Naive thymus-derived CD4-positive, alpha-beta T cell (primary cell): ENCODE data around the gene RER1. TPM values are rescaled to one million over a fixed set of nuclear protein-coding genes. Genes with fewer than 3 reads are reported as not detected.

Experiments used
- ATAC-seq: fragments of 150-1000 bp; cut with Tn5 transposase; 2 replicates; pipeline ENCODE4 v1.10.0; 2021; ENCODE audit warnings: mild to moderate bottlenecking, moderate library complexity
- CTCF ChIA-PET: fragments of 350-600 bp; sonication (Branson Sonifier 250); formaldehyde crosslinking; loops from one replicate; lab custom pipeline; 2021; ENCODE audit warnings: antibody characterized with exemption; lab: Charles Lee
- POLR2A ChIA-PET: fragments of 350-600 bp; sonication (Branson Sonifier 250); formaldehyde crosslinking; loops from one replicate; lab custom pipeline; 2021; ENCODE audit warnings: antibody characterized with exemption, inconsistent platforms; lab: Charles Lee
- DNase-seq, 9 donors: peaks; one replicate each; pipeline versions ENCODE4 v3.0.0 to v3.0.0-alpha.2; 2020 to 2022; ENCODE audit warnings: mixed read lengths in 1 of 9
- H3K27ac ChIP-seq: one replicate; pipeline ENCODE4 v1.7.0; 2013; ENCODE audit warnings: mild to moderate bottlenecking, low read depth, low read length, moderate library complexity
- H3K27me3 ChIP-seq, 2 donors: one replicate each; pipeline ENCODE4 v1.7.0; 2013; ENCODE audit warnings: low read length in 2 of 2, mild to moderate bottlenecking in 2 of 2, moderate library complexity in 2 of 2; ENCODE audit not compliant: control insufficient read depth in 2 of 2, insufficient read depth in 2 of 2
- H3K36me3 ChIP-seq, 3 experiments: 1 replicate in 2 of 3; 2 replicates in 1 of 3; pipeline ENCODE4 v1.7.0; 2013; ENCODE audit warnings: low read length in 3 of 3, mild to moderate bottlenecking in 3 of 3, moderate library complexity in 1 of 3; ENCODE audit not compliant: insufficient read depth in 3 of 3, control insufficient read depth in 2 of 3
- H3K4me1 ChIP-seq, 2 donors: one replicate each; pipeline ENCODE4 v1.7.0; 2013; ENCODE audit warnings: low read length in 2 of 2, mild to moderate bottlenecking in 2 of 2, moderate library complexity in 1 of 2; ENCODE audit not compliant: control insufficient read depth in 2 of 2, insufficient read depth in 2 of 2
- H3K4me3 ChIP-seq: 2 replicates; pipeline ENCODE4 v1.7.0; 2013; ENCODE audit warnings: mild to moderate bottlenecking, low read length
- H3K9me3 ChIP-seq, 3 experiments: 1 replicate in 2 of 3; 2 replicates in 1 of 3; pipeline ENCODE4 v1.7.0; 2013; ENCODE audit warnings: low read length in 3 of 3; ENCODE audit not compliant: control insufficient read depth in 2 of 3
- H3K27ac Mint-ChIP-seq, 9 donors: one replicate each; pipeline ENCODE4 v1.8.0; 2020 to 2022; ENCODE audit warnings: mixed read lengths in 9 of 9, mild to moderate bottlenecking in 8 of 9, moderate library complexity in 5 of 9, inconsistent platforms in 2 of 9
- H3K27me3 Mint-ChIP-seq, 5 donors: one replicate each; pipeline ENCODE4 v1.8.0; 2021 to 2022; ENCODE audit warnings: mixed read lengths in 5 of 5, mild to moderate bottlenecking in 1 of 5
- H3K36me3 Mint-ChIP-seq, 5 donors: one replicate each; pipeline ENCODE4 v1.8.0; 2020 to 2022; ENCODE audit warnings: mixed read lengths in 5 of 5, mild to moderate bottlenecking in 3 of 5, inconsistent platforms in 1 of 5
- H3K4me1 Mint-ChIP-seq, 7 donors: one replicate each; pipeline ENCODE4 v1.8.0; 2020 to 2022; ENCODE audit warnings: mixed read lengths in 7 of 7, mild to moderate bottlenecking in 3 of 7, inconsistent platforms in 1 of 7
- H3K4me3 Mint-ChIP-seq, 10 donors: one replicate each; pipeline ENCODE4 v1.8.0; 2020 to 2022; ENCODE audit warnings: mild to moderate bottlenecking in 10 of 10, mixed read lengths in 10 of 10, moderate library complexity in 6 of 10, inconsistent platforms in 2 of 10
- H3K9me3 Mint-ChIP-seq, 11 donors: one replicate each; pipeline ENCODE4 v1.8.0; 2020 to 2022; ENCODE audit warnings: mixed read lengths in 11 of 11, mild to moderate bottlenecking in 4 of 11, inconsistent platforms in 1 of 11, moderate library complexity in 1 of 11
- intact Hi-C, 2 donors: fragments of 100-400 bp; cut with micrococcal nuclease; formaldehyde crosslinking; loops; one replicate each; pipeline ENCODE4 v1.15.1; 2023
- polyA plus RNA-seq, 2 donors: library from polyadenylated mRNA; unstranded; fragments of 300-500 nt; fragmentation: Illumina TruSeq; gene quantifications; one replicate each; pipeline ENCODE4 v1.2.3, GENCODE V29; 2021
- total RNA-seq, 6 experiments: library from RNA in 5 of 6; stranded (reverse) in 5 of 6; gene quantifications; 1 replicate in 5 of 6; 2 replicates in 1 of 6; pipeline ENCODE4 v1.2.3 and lab custom pipeline; 2021 to 2026

Gene RER1
- total and polyA plus RNA-seq, 7 experiments from 2014 or later = 71.0 to 150 (median 116) TPM

DNA sequence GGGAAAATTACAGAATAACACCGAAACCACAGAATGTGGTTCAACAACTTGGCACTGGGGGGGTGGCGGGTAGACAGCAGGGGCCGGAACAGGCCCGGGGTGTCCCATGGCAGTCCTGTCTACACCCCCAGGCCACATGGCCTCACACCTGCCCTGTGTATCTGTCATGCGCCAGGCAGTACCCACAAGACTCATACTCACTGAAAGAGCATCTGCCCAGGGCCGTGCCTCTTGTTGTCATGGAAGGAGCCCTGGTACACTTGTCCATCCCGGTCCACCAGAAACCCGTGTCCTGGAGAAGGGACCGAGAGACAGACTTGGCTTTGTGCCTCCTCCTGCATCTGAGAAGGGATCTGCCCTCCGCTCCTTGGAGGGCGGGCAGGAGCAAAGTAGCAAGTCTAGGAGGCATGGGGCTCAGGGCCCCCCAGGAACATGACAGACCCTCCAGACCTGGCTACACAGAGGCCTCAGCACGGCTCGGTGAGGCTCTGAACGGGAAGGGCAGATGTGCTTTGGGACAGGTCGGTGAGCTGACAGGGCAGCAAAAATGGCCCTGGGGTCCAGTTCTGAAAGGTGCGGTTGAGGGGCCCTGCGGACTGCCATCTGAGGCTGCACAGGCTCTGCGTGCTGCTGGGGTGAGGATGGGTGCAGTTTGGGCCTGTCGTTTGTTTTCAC is 5.9 kb upstream of the RER1 start:
- Histone ChIP-seq H3K4me1 (peaks cover 6 to 11% of the 10 kb centered on the region in 2 donors), H3K27ac (no peak overlapping the region), H3K27me3 (no peaks in the 10 kb centered on the region), H3K4me3 (no peak overlapping the region), H3K9me3 (no peaks in the 10 kb centered on the region), H3K36me3 (no peaks in the 10 kb centered on the region)
- Mint-ChIP-seq H3K36me3 (no peaks in the 10 kb centered on the region), H3K27ac (no peak overlapping the region), H3K27me3 (no peaks in the 10 kb centered on the region), H3K4me3 (no peak overlapping the region), H3K9me3 (no peaks in the 10 kb centered on the region), H3K4me1 (peaks cover 0 to 6% (median 4%) of the 10 kb centered on the region in 7 donors)
- ATAC-seq = no peak
- CTCF ChIA-PET = no interaction called here
- DNase-seq = peak in 1 of 9 donors; percentile 5
- intact Hi-C loops = loop anchor here in 1 of 2 donors (10.0 kb wide), 1 partner anchor 71 kb away; no protein-coding TSS in a partner anchor
- POLR2A ChIA-PET = interaction anchor here (1.6 kb wide), 1 partner anchor 191 kb away, joined by 5 read pairs; the partner anchor contains the start of gene FAAP20

DNA sequence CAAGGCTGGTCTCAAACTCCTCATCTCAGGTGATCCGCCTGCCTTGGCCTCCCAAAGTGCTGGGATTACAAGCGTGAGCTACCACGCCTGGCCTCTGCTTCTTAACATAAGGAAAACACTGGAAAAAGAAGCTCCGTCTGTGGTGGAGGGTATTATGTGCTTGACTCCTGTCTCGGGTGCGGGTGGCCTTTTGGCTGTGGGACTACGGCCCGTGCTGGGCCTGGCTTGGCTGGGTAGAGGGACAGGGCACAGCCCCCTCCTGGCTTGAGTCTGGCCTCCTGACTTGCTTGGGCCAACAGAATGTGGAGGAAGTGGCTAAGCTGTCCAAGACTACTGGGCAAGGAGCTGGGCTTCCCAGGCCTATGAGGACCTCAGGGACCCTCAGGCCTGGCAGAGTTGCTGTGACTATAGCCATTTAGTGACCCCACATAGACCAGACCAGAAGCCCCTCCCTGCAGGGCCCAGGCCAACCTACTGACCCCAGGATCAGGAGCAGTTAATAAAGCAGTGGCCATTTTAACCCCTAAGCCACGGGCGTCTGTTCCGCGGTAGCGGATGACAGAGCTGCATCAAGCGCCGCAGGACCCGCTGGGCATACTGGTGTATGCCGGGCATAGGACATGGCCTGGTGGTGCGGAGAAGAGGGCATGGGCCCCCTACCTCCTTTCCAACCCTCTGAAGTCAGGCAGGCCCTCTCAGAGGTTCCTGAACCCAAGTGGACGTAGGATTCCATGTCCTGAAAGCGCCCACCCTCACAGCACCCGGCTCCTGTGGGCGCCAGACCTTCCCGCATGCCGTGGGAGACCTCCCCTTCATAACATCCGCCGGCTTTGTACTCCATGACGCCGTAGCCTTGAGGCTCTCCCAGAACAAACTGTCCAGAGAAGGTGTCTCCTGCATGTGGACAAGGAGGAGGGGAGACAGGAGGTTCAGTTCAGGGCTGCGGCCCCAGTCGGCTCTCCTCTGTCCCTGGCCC is 4.7 kb upstream of the RER1 start:
- H3K27me3 ChIP-seq = no peaks in the 10 kb centered on the region
- Mint-ChIP-seq H3K4me1 (peaks cover 0 to 6% (median 4%) of the 10 kb centered on the region in 7 donors), H3K27ac (no peak overlapping the region), H3K9me3 (no peaks in the 10 kb centered on the region), H3K27me3 (no peaks in the 10 kb centered on the region), H3K36me3 (no peaks in the 10 kb centered on the region), H3K4me3 (no peak overlapping the region)
- no peaks in the 10 kb centered on the region for H3K9me3 ChIP-seq
- H3K36me3 ChIP-seq = no peaks in the 10 kb centered on the region
- no peak overlapping the region for H3K4me3 ChIP-seq
- intact Hi-C loops = loop anchor here in 1 of 2 donors (10.0 kb wide), 1 partner anchor 72 kb away; no protein-coding TSS in a partner anchor
- ATAC-seq = no peak
- H3K4me1 ChIP-seq = peaks cover 3 to 11% of the 10 kb centered on the region in 2 donors
- DNase-seq = peak in 1 of 9 donors; percentile 4
- H3K27ac ChIP-seq = no peak overlapping the region
- POLR2A ChIA-PET = interaction anchor here (1.0 to 1.6 kb wide), 2 partner anchors 192 to 195 kb away, joined by 4 to 5 read pairs; partner anchors contain the start of gene FAAP20
- CTCF ChIA-PET = interaction anchor here (1.5 kb wide), 1 partner anchor 192 kb away, joined by 4 read pairs; the partner anchor contains the start of gene FAAP20

DNA sequence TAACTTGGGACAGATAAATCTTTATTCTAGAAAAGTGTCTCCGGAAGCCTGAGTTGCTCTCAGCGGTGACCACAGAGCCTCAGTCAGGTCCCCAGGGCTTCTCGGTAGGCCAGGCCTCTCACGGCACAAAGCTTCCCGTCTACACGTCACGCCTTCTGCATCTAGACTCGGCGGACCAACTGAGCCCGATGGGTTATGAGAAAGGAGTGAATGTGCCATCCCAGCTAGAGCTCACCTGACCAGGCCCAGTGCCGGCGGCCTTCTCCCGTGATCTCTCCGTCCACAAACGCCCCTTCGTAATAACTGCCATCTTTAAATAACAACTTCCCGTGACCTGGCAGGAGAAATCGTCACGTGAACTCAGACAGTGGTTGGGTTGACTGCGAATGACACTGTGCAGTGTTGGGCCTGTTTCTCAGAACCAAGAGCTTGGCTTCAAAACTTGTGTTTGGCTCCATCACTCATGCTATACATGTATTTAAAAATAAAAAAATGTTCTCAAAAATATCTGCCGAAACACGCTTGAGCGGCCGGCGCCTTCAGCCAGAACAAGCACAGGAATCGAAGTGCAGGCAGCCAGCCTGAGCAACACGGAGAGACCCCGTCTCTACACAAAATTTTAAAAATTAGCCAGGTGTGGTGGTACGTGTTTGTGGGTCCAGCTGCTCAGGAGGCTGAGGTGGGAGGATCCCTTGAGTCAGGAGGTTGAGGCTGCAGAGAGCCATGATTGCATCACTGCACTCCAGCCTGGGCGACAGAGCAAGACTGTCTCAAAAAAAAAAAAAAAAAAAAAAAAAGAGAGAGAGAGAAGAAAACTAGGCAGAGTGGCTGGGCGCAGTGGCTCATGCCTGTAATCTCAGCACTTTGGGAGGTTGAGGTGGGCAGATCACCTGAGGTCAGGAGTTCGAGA is 3.4 kb upstream of the RER1 start:
- Mint-ChIP-seq H3K27ac (no peak overlapping the region), H3K27me3 (no peaks in the 10 kb centered on the region), H3K4me1 (peaks cover 11 to 18% (median 16%) of the 10 kb centered on the region in 7 donors), H3K9me3 (no peaks in the 10 kb centered on the region), H3K4me3 (no peak overlapping the region), H3K36me3 (peaks cover 0 to 4% (median 0%) of the 10 kb centered on the region in 5 donors)
- H3K4me1 ChIP-seq = peaks cover 10 to 16% of the 10 kb centered on the region in 2 donors
- H3K4me3 ChIP-seq = no peak overlapping the region
- no peaks in the 10 kb centered on the region for H3K9me3 ChIP-seq
- intact Hi-C loops = loop anchor here in 1 of 2 donors (10.0 kb wide), 1 partner anchor 73 kb away; no protein-coding TSS in a partner anchor
- H3K36me3 ChIP-seq = peaks cover 0 to 4% (median 0%) of the 10 kb centered on the region in 3 experiments
- H3K27ac ChIP-seq = no peak overlapping the region
- ATAC-seq (no peak), DNase-seq (no peak)
- no peaks in the 10 kb centered on the region for H3K27me3 ChIP-seq
- CTCF ChIA-PET = interaction anchor here (0.7 to 1.5 kb wide), 2 partner anchors 138 to 193 kb away, joined by 3 to 4 read pairs; partner anchors contain the start of genes FAAP20 and PANK4
- POLR2A ChIA-PET = interaction anchor here (1.0 kb wide), 1 partner anchor 197 kb away, joined by 4 read pairs; no protein-coding TSS in a partner anchor

DNA sequence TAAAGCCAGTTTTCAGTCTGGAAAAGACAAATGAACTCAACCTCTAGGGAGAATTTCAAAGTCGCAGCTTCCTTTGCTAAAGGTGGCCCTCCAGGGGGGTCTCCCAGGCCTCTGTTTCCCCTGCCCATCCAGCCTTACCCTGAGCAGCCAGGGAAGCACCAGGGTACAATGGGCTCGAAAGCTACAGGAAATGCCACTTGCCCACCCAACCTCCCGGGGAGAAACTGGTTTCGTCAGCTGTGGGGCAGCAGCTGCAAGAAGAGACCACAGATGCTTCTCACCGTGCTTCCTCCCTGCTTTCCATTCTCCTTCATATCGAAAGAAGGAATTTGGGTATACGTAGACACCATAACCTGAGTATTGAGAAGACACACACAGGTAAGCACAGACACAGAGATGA is 2.0 kb upstream of the RER1 start:
- Mint-ChIP-seq H3K27me3 (no peaks in the 10 kb centered on the region), H3K27ac (peak overlapping the region in 1 of 9 donors; percentile 61), H3K4me1 (peaks cover 23 to 32% (median 27%) of the 10 kb centered on the region in 7 donors), H3K4me3 (peak overlapping the region; percentile 61 to 90 (median 78)), H3K36me3 (peaks cover 0 to 10% (median 0%) of the 10 kb centered on the region in 5 donors), H3K9me3 (no peaks in the 10 kb centered on the region)
- ChIA-PET POLR2A (no interaction called here), CTCF (interaction anchor here (1.0 to 2.5 kb wide), 2 partner anchors 195 to 257 kb away, joined by 3 to 8 read pairs; partner anchors contain the start of gene FAAP20)
- no peak for ATAC-seq
- Histone ChIP-seq H3K9me3 (no peaks in the 10 kb centered on the region), H3K36me3 (peaks cover 0 to 11% (median 0%) of the 10 kb centered on the region in 3 experiments), H3K4me3 (no peak overlapping the region), H3K27ac (no peak overlapping the region), H3K27me3 (no peaks in the 10 kb centered on the region), H3K4me1 (peaks cover 23 to 26% of the 10 kb centered on the region in 2 donors)
- intact Hi-C loops = loop anchor here (2.0 to 10.0 kb wide), 5 partner anchors 75 to 1261 kb away; partner anchors contain the start of genes FAAP20 (in 2 of the 2), PRKCZ (in 1 of the 2) and WRAP73 (in 1 of the 2)
- no peak for DNase-seq

DNA sequence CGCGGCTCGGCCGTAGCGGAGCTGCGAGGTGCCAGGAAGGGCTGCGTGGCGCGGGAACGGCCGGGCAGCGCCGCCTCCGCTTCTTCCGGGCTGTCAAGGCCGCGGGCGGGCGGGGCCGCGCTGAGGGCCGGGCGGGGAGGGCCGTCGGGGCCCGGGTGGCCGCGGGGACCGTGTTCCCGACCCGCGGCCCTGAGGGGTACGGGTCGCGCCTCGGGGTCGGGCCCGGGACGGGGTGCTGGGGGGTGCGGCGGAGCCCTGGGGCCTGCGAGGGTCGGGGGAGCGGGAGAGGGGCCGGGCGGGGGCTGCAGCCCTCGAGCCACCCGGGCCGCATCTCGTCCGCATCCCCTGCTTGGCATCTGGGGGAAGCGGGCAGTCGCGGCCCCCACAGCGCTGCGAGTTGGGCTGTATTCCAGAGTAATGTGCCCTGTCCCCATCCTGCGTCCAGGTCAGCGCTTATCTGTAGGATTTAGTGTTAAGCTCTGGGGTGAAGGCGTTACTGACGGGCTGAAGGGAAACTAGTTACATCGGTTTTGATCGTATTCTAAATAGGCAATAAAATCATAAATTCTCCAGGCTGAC is 379 bp downstream of the RER1 start:
- Mint-ChIP-seq H3K27me3 (no peaks in the 10 kb centered on the region), H3K36me3 (peaks cover 0 to 18% (median 1%) of the 10 kb centered on the region in 5 donors), H3K9me3 (no peaks in the 10 kb centered on the region), H3K4me1 (peaks cover 23 to 43% (median 36%) of the 10 kb centered on the region in 7 donors), H3K27ac (peak overlapping the region; percentile 63 to 96 (median 88)), H3K4me3 (peak overlapping the region; percentile 80 to 93 (median 90))
- ATAC-seq = peak; percentile 10
- Histone ChIP-seq H3K4me1 (peaks cover 23 to 33% of the 10 kb centered on the region in 2 donors), H3K4me3 (peak overlapping the region; percentile 77), H3K27ac (peak overlapping the region; percentile 82), H3K36me3 (peaks cover 0 to 33% (median 7%) of the 10 kb centered on the region in 3 experiments), H3K27me3 (no peaks in the 10 kb centered on the region), H3K9me3 (no peaks in the 10 kb centered on the region)
- no peak for DNase-seq
- POLR2A ChIA-PET = interaction anchor here (0.6 to 2.8 kb wide), 23 partner anchors 9 to 201 kb away, joined by 3 to 20 read pairs (median 5); partner anchors contain the start of genes FAAP20, PANK4, PEX10 and TNFRSF14
- CTCF ChIA-PET = interaction anchor here (0.5 to 1.4 kb wide), 3 partner anchors 15 to 1516 kb away, joined by 4 to 6 read pairs (median 5); no protein-coding TSS in a partner anchor
- intact Hi-C loops = loop anchor here (1.0 to 2.0 kb wide), 16 partner anchors 20 to 1259 kb away; partner anchors contain the start of genes FAAP20 (in 2 of the 2), PANK4 (in 2 of the 2), PEX10 (in 2 of the 2) and PRKCZ (in 1 of the 2)
